ENCODE measurements around the gene ARHGAP44.

DNA sequence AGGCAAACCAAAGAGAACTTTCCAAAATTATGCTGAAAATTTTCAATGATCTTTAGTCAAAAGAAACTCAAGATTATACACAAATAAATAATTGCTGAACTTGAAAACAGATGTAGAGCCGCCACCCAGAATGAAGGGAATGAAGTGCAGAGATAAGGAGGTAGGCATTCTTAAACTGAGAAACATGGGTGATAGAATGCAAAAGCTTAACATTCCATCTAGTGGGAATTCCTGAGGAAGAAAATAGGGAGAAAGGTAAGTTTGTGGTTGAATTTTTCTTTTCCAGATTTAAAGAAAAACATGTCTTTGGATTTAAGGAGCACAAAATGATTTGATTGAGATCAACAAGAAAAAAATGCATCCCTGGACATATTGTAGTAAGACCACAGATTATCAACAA is 120.2 kb downstream of the ARHGAP44 start:
- TF ChIP-seq, protein P1, sequence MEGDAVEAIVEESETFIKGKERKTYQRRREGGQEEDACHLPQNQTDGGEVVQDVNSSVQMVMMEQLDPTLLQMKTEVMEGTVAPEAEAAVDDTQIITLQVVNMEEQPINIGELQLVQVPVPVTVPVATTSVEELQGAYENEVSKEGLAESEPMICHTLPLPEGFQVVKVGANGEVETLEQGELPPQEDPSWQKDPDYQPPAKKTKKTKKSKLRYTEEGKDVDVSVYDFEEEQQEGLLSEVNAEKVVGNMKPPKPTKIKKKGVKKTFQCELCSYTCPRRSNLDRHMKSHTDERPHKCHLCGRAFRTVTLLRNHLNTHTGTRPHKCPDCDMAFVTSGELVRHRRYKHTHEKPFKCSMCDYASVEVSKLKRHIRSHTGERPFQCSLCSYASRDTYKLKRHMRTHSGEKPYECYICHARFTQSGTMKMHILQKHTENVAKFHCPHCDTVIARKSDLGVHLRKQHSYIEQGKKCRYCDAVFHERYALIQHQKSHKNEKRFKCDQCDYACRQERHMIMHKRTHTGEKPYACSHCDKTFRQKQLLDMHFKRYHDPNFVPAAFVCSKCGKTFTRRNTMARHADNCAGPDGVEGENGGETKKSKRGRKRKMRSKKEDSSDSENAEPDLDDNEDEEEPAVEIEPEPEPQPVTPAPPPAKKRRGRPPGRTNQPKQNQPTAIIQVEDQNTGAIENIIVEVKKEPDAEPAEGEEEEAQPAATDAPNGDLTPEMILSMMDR (IDR thresholded peaks at IDR 0.05 in 8 of 11, conservative IDR thresholded peaks at IDR 0.05 in 3 of 11) = no peak
- no peak for TF ChIP-seq POLR2A (IDR thresholded peaks at IDR 0.05)
- no peak for TF ChIP-seq POLR2AphosphoS5 (IDR thresholded peaks at IDR 0.05)

Data from spleen (tissue), 7 donors.